Posterior cingulate gyrus (tissue), 11 donors: Measurements from ENCODE around the gene MEI1.
"Not testable (repeated sequence)": the region's sequence is repeated elsewhere in the genome, so short reads cannot be mapped to it uniquely, and the experiment has no call there.

ENCODE experiments used
- DNase-seq, 10 donors: peaks; one replicate each; pipeline versions ENCODE4 v3.0.0 to v3.0.0-alpha.2; 2020 to 2021; ENCODE audit warnings: mixed read lengths in 3 of 10
- intact Hi-C: fragments of 100-400 bp; cut with DNase I; formaldehyde crosslinking; loops from one replicate; pipeline ENCODE4 v1.15.1; 2023

MEI1 gene

DNA sequence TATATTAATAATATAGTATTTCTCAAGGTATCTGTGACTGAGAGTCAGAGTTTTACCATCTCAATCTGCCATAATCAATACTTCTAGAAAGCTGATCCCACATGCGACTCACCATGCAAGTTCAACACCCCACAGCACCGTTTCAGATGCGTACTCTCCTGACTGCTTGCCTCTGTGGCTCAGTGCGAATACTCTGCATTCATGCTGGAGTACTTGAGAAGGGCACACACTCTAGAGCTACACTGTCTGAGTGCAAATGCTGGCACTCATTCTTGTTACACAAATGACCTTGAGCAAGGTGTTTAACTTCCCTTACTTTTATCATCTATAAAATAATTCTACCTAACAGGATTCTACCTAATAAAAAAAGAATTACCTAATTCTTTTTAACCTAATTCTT is 23.2 kb upstream of the MEI1 start:
- no peak for DNase-seq
- intact Hi-C loops, result no loop called here

DNA sequence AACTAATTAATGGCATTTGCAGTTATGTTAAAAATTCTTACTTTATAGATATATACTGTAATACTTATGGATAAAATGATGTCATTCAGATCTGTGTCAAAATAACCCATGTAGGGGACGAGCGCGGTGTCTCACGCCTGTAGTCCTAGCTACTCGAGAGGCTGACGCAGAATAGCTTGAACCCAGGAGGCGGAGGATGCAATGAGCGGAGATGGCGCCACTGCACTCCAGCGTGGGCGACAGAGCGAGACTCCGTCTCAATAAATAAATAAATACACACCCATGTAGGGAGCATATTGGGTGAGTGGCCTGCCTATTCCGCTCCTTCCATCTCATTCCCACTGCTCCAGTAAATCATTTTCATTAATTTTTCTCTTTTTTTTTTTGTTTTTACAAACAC is 17.7 kb upstream of the MEI1 start:
- intact Hi-C loops, result no loop called here
- peak in 2 of 10 donors; percentile 70 to 71 for DNase-seq

DNA sequence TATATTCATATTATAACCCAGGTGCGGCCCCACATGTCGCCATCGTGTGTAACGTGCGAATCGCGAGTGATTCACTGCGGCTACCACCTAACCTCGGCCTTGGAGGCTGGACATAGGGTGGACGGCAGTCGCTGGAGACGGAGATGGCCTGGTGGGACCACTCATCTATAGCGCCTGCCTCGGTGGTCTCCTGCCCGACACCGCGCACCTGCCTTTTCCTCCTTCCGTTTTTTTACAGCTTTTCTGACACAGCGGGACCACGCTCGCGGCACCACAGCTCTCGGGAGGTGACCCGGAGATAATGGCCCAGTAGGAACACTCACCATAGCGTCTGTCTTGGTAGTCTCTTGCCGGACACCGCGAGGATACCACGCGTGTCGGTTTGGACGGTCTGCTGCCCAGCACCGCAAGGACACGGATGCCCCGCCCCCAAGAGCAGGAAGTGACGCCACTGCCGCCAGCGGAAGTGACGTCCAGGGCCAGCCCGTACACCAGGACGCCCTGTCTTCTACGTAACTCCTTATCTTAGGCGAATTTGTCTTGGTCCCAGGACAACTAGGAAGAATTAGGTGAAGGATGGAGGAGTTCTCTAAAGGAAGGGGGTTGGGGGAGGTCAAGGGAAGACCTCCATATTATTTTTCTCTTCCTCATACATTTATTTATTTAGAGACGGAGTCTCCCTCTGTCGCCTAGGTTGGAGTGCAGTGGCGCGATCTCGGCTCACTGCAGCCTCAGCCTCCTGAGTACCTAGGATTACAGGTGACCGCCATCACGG is 17.1 kb upstream of the MEI1 start:
- intact Hi-C loops, result no loop called here
- peak in 9 of 10 donors; percentile 85 to 99 (median 89) for DNase-seq

DNA sequence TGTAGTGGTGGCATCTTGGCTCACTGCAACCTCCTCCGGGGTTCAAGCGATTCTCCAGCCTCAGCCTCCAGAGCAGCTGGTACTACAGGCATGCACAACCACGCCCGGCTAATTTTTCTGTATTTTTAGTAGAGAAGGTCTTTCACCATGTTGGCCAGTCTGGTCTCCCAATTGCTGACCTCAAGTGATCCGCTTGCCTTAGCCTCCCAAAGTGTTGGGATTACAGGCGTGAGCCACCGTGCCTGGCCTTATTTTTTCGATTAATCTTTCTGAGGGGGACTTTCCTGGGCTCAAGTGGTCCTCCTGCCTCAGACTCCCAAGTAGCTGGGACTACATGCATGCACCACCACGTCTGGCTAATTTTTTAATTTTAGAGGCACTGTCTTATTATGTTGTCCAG is 16.3 kb upstream of the MEI1 start:
- DNase-seq, result peak in 2 of 10 donors; percentile 24 to 42
- intact Hi-C loops, result no loop called here

DNA sequence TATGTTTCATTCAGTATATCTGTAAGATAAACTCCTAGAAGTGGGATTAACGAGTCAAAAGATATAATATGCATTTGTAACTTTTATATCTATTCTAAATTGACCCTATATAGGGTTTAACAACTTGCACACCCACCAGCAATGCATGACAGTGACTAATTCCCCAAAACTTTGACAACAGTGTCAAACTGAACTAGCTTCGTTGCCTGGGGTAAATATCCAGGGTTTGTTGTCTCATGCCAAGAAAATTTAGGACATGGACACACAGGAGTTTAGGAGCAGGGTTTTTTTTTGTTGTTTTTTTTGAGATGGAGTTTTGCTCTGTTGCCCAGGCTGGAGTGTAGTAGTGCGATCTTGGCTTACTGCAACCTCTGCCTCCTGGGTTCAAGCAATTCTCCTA is 15.7 kb upstream of the MEI1 start:
- intact Hi-C loops, result no loop called here
- DNase-seq, result no peak

DNA sequence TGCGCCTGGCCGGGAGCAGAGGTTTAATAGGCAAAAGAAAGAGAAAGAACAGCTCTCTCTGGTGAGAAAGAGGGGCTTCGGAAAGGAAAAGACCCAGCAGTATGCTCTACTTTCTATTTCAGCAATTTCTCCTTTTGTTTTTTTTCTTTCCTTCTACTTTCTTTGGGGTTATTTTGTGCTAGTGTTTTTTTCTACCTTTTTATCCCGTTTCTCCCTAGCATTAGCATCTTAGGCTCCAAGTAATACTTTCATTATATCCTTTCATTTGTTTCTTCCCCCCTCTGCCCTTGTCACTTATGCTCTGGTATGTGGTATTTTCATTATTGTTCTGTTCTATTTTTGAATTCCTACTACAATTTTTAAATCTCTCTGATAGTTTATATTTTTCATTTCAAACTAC is 15.1 kb upstream of the MEI1 start:
- DNase-seq, result no peak
- intact Hi-C loops, result no loop called here

DNA sequence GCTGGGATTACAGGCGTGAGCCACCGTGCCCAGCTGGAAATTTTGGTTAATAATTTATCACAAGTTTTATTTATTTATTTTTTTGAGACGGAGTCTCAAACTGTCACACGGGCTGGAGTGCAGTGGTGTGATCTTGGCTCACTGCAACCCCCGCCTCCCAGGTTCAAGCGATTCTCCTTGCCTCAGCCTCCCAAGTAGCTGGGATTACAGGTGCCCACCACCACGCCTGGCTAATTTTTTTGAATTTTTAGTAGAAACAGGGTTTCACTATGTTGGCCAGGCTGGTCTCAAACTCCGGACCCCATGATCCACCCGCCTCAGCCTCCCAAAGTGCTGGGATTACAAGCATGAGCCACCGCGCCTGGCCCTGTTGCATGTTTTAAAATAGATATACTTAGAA is 12.4 kb upstream of the MEI1 start:
- DNase-seq, result peak in 1 of 10 donors; percentile 38
- intact Hi-C loops, result not testable (repeated sequence)

DNA sequence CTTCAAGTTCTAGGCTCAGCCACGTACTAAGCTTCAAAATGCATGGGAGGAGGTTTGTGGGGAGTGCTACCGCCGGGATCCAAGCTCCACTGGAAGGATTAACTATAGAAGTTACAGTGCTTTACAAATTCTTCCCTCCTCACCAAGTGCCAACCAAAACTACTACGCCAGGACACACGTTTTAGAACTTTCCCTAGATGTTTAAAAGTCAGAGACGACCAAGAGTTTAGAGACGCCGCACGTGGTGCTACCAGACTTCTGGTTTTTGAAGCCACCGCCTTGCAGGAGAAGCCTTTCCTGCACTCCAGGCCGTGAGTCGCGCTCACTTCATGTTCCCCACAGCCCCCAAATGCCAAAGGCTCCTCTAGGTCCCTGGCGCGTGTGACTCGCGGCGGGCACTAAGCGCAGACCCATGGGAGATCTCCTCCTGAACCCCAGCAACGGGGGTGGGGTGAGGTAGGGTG is 11.4 kb upstream of the MEI1 start:
- intact Hi-C loops, result no loop called here
- no peak for DNase-seq

DNA sequence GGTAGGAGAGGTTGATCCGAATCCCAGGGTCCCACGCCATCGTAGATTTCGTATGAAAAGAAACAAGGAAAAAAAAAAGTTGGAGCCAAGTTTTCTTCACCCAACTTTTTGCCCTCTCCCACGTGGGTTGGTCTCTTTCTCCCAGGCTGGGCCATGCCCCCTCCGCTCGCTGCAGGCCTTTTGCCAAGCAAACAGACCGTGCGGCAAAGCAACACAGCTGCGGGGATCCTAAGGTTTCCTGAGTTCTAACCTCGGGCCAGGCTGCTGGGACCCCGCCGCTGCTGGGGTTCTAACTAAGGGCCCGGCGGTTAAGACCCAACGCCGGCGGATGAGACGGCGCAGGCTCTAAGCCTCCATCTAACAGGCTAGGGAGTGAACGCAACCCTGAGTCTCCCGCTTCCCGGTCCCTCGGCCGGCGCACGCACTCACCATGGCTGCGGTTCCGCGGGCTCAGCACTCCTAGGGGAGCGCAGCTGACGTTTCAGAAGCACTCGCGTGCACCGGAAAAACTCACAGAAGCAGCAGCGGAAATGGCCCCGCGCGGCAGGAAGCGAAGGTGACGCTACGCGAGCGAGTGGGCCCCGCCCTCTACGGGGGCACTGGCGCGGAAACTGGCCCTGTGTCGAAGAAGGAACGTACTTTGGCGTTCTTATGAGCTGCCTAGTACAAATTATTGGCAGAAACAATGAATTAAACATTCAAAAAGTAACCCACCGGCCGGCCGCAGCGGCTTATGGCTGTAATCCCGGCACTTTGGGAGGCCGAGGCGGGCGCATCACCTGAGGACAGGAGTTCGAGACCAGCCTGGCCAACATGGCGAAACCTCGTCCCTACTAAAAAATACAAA is 10.7 kb upstream of the MEI1 start, which contains the start of gene SNU13:
Gene SNU13 (minus strand): TSS at position 503 of the 847 bp plus-strand sequence. CDS start 71 bp downstream, at position 432.
- intact Hi-C loops, result no loop called here

DNA sequence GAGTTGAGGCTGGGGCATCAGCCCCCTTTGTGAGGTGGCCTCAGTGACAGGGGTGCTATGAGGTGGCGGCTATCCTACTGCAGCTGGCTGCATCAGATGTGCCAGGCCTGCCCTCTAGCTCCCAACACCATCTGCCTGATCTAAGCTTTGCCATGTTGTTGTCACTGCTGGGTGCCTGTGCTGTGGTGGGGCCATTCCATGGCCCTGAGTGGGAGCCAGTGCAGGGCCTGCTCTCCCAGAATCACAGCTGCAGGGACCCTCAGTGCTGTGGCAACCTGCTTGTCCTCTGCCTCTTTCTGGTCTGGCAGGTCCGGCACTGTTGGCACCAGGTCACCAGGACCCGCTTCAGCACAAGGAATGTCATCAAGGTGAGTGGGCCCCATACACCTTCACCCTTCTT is 8.8 kb upstream of the MEI1 start:
- intact Hi-C loops, result loop anchor here (10.0 kb wide), 1 partner anchor 114 kb away; the partner anchor contains the start of gene CCDC134
- DNase-seq, result peak in 1 of 10 donors; percentile 52

More for the DNA sequence above, 10.7 kb upstream of the MEI1 start, which contains the start of gene SNU13:
- DNase-seq, result peak; percentile 84 to 99 (median 92)

DNA sequence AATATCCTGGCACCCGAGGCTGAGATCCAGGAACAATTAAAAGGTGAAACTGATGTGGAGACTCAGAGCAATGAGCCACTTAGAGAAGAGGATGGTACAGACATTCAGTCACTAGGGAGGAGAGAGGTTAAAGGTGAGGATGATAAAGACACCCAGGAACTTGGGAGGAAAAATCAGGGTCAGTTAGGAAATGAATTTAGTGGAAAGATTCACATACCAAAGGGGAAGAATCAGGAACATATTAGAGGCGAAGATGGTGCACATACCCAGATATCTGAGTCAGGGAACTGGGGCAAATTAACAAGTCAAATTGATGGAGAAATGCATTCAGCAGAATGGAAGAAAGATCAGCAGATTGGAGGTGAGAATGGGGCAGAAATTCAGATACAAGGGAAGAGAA is 4.1 kb upstream of the MEI1 start:
- intact Hi-C loops, result loop anchor here (10.0 kb wide), 1 partner anchor 110 kb away; the partner anchor contains the start of gene CCDC134
- DNase-seq, result no peak

DNA sequence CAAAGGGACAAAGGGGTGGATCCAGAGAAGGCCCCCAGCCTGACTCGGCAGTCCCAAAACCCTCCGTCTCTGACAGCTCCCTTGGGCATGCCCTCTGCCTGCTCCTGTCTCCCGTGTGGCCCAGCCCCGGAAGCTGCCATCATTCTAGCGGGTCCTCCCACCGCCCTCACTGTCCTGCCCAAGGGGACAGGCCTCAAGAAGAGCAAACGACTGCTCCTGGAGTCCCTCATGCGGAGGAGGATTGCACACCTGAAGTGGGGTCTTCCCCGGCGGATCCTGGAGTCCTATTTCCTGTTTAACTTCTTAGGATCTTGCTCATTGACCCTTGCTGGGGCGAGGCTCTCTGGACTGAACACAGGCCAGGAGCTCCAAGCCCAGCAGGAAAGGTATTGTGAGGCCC is 2.6 kb upstream of the MEI1 start:
- peak in 1 of 10 donors; percentile 76 for DNase-seq
- intact Hi-C loops, result loop anchor here (2.0 to 10.0 kb wide), 2 partner anchors 108 to 244 kb away; partner anchors contain the start of gene CCDC134

DNA sequence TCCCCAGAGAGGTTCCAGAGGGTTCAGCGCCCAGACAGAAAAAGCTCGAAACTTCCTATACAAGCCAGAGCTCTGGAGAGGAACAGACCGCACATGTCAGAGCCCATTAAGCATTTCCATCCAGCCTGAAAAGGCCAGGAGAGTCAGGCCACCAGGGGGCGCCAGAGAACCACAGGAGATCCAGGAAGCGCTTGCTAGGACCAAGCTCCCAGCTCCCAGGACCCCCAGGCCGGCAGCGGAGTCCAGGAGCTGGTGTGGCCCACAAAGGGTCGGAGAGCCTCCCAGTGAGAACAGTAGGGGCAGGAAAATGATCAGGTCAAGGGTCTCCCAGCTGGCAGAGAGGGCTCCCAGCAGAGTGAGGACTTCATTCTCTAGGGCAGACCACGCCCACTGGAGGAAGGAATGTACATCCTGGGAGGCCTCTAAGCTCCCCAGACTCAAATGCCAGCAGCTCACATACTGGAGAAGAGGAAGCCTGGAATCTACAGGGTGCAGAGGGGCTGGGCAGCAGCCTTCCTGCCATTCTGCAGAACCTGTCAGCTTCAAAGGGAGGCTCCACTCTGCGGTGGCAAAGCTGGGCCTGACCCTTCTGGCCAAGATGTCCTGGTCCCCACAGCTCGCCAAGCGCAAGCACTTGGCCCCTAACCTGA is 2.1 kb upstream of the MEI1 start:
- peak; percentile 82 to 98 (median 96) for DNase-seq
- intact Hi-C loops, result loop anchor here (2.0 to 10.0 kb wide), 2 partner anchors 108 to 244 kb away; partner anchors contain the start of gene CCDC134

DNA sequence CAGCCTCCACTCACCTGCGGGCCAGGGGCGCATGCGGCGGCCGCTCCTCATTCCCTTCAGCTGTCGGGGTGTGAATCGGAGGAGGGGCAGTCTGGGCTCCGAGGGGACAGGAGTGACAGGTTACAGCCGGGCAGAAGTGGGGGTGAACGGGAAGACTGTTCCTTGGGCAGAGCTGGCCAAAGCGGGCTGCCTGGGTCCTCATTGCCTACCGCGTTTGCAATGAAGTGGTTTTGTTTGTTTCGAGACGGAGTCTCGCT is 733 bp downstream of the MEI1 start:
- intact Hi-C loops, result no loop called here

DNA sequence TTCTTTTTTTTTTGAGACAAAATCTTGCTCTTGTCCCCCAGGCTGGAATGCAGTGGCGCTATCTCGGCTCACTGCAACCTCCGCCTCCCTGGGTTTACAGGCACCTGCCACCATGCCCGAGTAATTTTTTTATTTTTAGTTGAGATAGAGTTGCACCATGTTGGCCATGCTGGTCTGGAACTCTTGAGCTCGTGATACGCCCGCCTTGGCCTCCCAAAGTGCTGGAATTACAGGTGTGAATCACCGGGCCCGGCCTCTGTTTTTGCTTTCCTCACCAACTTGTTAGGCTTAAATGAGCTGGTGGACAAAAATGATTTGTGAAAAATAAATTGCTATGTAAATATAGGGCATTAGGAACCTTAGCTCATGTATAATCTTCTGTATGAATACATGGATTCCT is 3.5 kb downstream of the MEI1 start:
- intact Hi-C loops, result no loop called here
- DNase-seq, result no peak

More for the DNA sequence above, 733 bp downstream of the MEI1 start:
- no peak for DNase-seq

DNA sequence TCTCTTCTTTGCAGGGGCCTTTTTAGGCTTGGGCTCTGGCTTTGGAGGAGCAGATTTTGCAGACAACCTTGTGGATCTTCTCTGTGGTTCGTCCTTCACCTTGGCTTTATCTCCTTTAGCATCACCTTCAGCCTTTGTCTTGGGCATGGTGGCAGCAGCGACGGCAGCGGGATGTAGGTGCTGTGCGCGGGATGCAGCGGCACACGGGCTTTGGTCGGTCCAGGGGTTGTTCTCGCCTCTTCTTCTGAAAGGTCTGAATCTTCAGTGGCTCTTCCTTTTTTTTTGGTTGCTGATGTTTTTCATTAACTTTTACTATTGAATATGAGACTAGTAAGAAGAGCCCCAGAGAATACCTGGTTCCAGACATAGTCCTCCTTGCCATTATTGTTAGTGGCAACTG is 10.0 kb downstream of the MEI1 start:
- DNase-seq, result no peak
- intact Hi-C loops, result no loop called here

DNA sequence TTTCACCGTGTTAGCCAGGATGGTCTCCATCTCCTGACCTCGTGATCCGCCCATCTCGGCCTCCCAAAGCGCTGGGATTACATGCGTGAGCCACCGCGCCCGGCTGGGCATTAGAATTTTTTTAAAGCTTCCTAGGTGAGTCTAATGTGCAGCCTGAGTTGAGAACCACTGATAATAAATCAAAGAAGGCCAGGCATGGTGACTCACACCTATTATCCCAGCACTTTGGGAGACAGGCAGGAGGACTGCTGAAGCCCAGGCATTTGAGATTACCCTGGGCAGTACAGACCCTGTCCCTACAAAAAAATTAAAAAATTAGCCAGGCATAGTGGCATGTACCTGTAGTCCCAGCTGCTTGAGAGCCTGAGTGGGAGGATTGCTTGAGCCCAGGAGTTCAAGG is 13.7 kb downstream of the MEI1 start:
- intact Hi-C loops, result no loop called here

DNA sequence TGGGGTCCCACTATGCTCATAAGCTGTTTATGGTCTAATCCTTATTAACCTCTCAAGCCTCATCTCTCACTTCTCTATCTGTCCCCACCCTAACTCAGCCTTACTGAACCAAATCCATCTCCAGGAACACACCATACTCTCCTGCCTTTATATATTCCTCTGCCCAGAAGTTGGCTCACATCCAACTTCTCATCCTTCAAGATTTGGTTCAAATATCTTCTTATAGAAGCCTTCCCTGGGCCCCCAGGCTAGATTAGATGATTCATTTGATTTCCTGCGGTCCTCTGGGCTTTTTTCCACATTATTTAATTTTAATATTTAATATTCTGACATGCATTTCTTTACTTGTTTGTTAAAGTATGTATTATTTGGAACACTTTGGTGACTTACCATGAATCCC is 23.2 kb downstream of the MEI1 start:
- intact Hi-C loops, result no loop called here
- DNase-seq, result no peak

More for the DNA sequence above, 13.7 kb downstream of the MEI1 start:
- DNase-seq, result no peak

DNA sequence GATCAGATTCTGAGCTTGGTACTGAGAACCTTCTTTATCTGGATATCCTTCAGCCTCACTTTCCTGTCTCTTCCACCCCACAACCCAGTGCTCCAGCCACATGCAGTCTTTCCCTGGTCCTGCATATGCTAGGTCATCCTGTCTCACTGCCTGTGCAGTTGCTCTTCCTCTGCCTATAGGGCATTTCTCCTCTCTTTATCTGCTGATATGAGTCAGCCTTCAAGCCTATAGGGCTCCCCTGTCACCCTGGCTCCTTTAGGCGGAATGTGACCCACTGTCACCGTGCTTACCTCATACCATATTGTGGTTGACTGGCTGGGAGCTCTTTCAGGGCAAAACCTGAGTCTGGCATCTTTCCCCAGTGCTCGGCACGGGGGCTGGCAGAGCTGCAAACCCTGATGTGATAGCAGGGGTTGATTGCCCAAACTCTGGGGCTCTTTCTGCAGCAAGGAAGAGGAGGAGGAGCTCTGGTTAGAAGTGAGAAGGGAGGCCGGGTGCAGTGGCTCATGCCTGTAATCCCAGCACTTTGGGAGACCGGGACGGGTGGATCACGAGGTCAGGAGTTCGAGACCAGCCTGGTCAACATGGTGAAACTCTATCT is 26.3 kb downstream of the MEI1 start:
- peak in 1 of 10 donors; percentile 19 for DNase-seq
- intact Hi-C loops, result no loop called here

DNA sequence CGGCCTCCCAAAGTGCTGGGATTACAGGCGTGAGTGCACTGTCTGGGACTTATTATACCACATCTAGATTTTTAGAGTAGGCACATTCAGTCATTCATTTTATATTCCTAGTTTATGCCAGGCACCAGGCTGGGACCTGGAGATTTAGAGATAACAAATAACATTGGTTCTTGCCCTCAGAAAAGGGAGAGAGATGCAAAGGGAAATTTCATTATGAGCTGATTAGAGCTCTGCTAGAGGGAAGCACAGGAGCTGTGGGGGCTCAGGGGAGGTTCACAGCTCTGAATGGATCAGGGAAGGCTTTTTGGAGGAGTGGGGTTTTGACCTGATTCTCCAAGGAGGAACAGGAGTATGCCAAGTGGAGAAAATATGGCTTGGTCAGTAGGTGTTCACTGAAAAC is 32.3 kb downstream of the MEI1 start:
- DNase-seq, result peak in 1 of 10 donors; percentile 9
- intact Hi-C loops, result no loop called here
